WTC11 (cell line): Measurements from ENCODE around the gene TBC1D22B. TPM values are rescaled to one million over a fixed set of nuclear protein-coding genes. Genes with fewer than 3 reads are reported as not detected.

ENCODE experiments used
- ATAC-seq: fragments of 200-7000 bp; cut with Tn5 transposase; 2 replicates; pipeline ENCODE4 v1.10.0; 2021; ENCODE audit warnings: mild to moderate bottlenecking, moderate library complexity
- CTCF ChIA-PET: fragments of 300-600 bp; sonication (Branson Sonifier 250); formaldehyde crosslinking; loops from one replicate; lab custom pipeline; 2021; ENCODE audit warnings: antibody characterized with exemption; lab: Charles Lee
- POLR2A ChIA-PET: fragments of 350-600 bp; sonication (Branson Sonifier 250); formaldehyde crosslinking; loops from one replicate; lab custom pipeline; 2021; ENCODE audit warnings: antibody characterized with exemption; lab: Charles Lee
- DNase-seq: peaks from one replicate; pipeline ENCODE4 v3.0.0; 2021; ENCODE audit warnings: low spot score
- H3K27ac Mint-ChIP-seq: 2 replicates; pipeline ENCODE4 v1.8.0; 2021; ENCODE audit warnings: mixed read lengths
- H3K27me3 Mint-ChIP-seq: 2 replicates; pipeline ENCODE4 v1.8.0; 2021; ENCODE audit warnings: low read depth, mild to moderate bottlenecking, moderate library complexity, mixed read lengths
- H3K36me3 Mint-ChIP-seq: 2 replicates; pipeline ENCODE4 v1.8.0; 2021; ENCODE audit warnings: mixed read lengths
- H3K4me1 Mint-ChIP-seq: 2 replicates; pipeline ENCODE4 v1.8.0; 2022; ENCODE audit warnings: mixed read lengths
- H3K4me3 Mint-ChIP-seq: 2 replicates; pipeline ENCODE4 v1.8.0; 2021; ENCODE audit warnings: mild to moderate bottlenecking, moderate library complexity, mixed read lengths
- H3K9me3 Mint-ChIP-seq: 2 replicates; pipeline ENCODE4 v1.8.0; 2021; ENCODE audit warnings: mixed read lengths
- ARID4B ChIP-seq: sonication (generic); formaldehyde crosslinking; IDR thresholded peaks from 2 replicates; pipeline ENCODE4 v1.8.0; 2023; ENCODE audit warnings: missing genetic modification reagents, mild to moderate bottlenecking, borderline replicate concordance
- ATF6 ChIP-seq: sonication (generic); formaldehyde crosslinking; IDR thresholded peaks from 2 replicates; pipeline ENCODE4 v1.8.1; 2023; ENCODE audit warnings: mild to moderate bottlenecking, missing genetic modification reagents
- ELF4 ChIP-seq: sonication (generic); formaldehyde crosslinking; IDR thresholded peaks from 2 replicates; pipeline ENCODE4 v1.8.1; 2022; ENCODE audit warnings: low read depth, mild to moderate bottlenecking, moderate library complexity, missing genetic modification reagents
- FOXK1 ChIP-seq: sonication (generic); formaldehyde crosslinking; IDR thresholded peaks from 2 replicates; pipeline ENCODE4 v1.8.0; 2022; ENCODE audit warnings: mild to moderate bottlenecking, moderate library complexity, missing genetic modification reagents
- FOXP1 ChIP-seq: sonication (generic); formaldehyde crosslinking; IDR thresholded peaks from 2 replicates; pipeline ENCODE4 v1.8.0; 2022; ENCODE audit warnings: missing genetic modification reagents, mild to moderate bottlenecking, moderate library complexity, borderline replicate concordance
- JUN ChIP-seq: sonication (generic); formaldehyde crosslinking; IDR thresholded peaks from 2 replicates; pipeline ENCODE4 v1.8.0; 2023; ENCODE audit warnings: mild to moderate bottlenecking, missing genetic modification reagents
- KAT7 ChIP-seq: sonication (generic); formaldehyde crosslinking; IDR thresholded peaks from 2 replicates; pipeline ENCODE4 v1.8.1; 2023; ENCODE audit warnings: missing genetic modification reagents, mild to moderate bottlenecking, borderline replicate concordance
- NFATC4 ChIP-seq: fragments of 250-450 bp; sonication (Bioruptor Pico); IDR thresholded peaks from 2 replicates; pipeline ENCODE4 v1.9.0; 2021; ENCODE audit warnings: mild to moderate bottlenecking
- NR2C2 ChIP-seq: sonication (generic); formaldehyde crosslinking; IDR thresholded peaks from 2 replicates; pipeline ENCODE4 v1.8.0; 2022; ENCODE audit warnings: mild to moderate bottlenecking, missing genetic modification reagents
- NR3C1 ChIP-seq: sonication (generic); formaldehyde crosslinking; conservative IDR thresholded peaks from 2 replicates; pipeline ENCODE4 v1.8.1; 2023; ENCODE audit warnings: low read depth, mild to moderate bottlenecking, missing genetic modification reagents
- SP1 ChIP-seq: sonication (generic); formaldehyde crosslinking; conservative IDR thresholded peaks from 2 replicates; pipeline ENCODE4 v1.8.1; 2022; ENCODE audit warnings: missing genetic modification reagents
- STAT6 ChIP-seq: sonication (generic); formaldehyde crosslinking; conservative IDR thresholded peaks from 2 replicates; pipeline ENCODE4 v1.8.1; 2023; ENCODE audit warnings: mild to moderate bottlenecking, low read depth, missing genetic modification reagents, moderate library complexity
- ZNF232 ChIP-seq: sonication (generic); formaldehyde crosslinking; IDR thresholded peaks from 2 replicates; pipeline ENCODE4 v1.8.0; 2022; ENCODE audit warnings: mild to moderate bottlenecking, missing genetic modification reagents
- ZNF263 ChIP-seq: sonication (generic); formaldehyde crosslinking; IDR thresholded peaks from 2 replicates; pipeline ENCODE4 v1.8.1; 2022; ENCODE audit warnings: low read depth, mild to moderate bottlenecking, moderate library complexity, missing genetic modification reagents
- total RNA-seq: library from RNA; stranded (reverse); gene quantifications from 3 replicates; pipeline ENCODE4 v1.2.3, GENCODE V29; 2021
- TF ChIP-seq, protein P1 (sequence below): sonication (generic); formaldehyde crosslinking; IDR thresholded peaks from 2 replicates; pipeline ENCODE4 v1.8.1; 2023; ENCODE audit warnings: mild to moderate bottlenecking, missing genetic modification reagents, moderate library complexity
- TF ChIP-seq, protein P2 (sequence below): sonication (generic); formaldehyde crosslinking; IDR thresholded peaks from 2 replicates; pipeline ENCODE4 v1.8.1; 2022; ENCODE audit warnings: missing genetic modification reagents, borderline replicate concordance
- TF ChIP-seq, protein P3 (sequence below): sonication (generic); formaldehyde crosslinking; IDR thresholded peaks from 2 replicates; pipeline ENCODE4 v1.8.0; 2022; ENCODE audit warnings: mild to moderate bottlenecking, missing genetic modification reagents

Gene TBC1D22B
- total RNA-seq, 1 experiment from 2014 or later: 16.4 TPM

- no peak for TF ChIP-seq ELF4
- TF ChIP-seq ARID4B (CRISPR knock-in tag): no peak
- TF ChIP-seq JUN (CRISPR knock-in tag): no peak
- TF ChIP-seq KAT7 (CRISPR knock-in tag): no peak
- no peak for TF ChIP-seq ZNF263 (CRISPR knock-in tag)
- TF ChIP-seq NR2C2: no peak
- TF ChIP-seq, protein P1, sequence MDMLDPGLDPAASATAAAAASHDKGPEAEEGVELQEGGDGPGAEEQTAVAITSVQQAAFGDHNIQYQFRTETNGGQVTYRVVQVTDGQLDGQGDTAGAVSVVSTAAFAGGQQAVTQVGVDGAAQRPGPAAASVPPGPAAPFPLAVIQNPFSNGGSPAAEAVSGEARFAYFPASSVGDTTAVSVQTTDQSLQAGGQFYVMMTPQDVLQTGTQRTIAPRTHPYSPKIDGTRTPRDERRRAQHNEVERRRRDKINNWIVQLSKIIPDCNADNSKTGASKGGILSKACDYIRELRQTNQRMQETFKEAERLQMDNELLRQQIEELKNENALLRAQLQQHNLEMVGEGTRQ (CRISPR knock-in tag): no peak
- no peak for TF ChIP-seq NFATC4 (CRISPR knock-in tag)
- no peak for TF ChIP-seq SP1 (CRISPR knock-in tag)
- TF ChIP-seq, protein P2, sequence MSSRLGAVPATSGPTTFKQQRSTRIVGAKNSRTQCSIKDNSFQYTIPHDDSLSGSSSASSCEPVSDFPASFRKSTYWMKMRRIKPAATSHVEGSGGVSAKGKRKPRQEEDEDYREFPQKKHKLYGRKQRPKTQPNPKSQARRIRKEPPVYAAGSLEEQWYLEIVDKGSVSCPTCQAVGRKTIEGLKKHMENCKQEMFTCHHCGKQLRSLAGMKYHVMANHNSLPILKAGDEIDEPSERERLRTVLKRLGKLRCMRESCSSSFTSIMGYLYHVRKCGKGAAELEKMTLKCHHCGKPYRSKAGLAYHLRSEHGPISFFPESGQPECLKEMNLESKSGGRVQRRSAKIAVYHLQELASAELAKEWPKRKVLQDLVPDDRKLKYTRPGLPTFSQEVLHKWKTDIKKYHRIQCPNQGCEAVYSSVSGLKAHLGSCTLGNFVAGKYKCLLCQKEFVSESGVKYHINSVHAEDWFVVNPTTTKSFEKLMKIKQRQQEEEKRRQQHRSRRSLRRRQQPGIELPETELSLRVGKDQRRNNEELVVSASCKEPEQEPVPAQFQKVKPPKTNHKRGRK (CRISPR knock-in tag): no peak
- TF ChIP-seq ATF6 (CRISPR knock-in tag): no peak
- no peak for TF ChIP-seq ZNF232 (CRISPR knock-in tag)
- no peak for TF ChIP-seq FOXP1
- TF ChIP-seq, protein P3, sequence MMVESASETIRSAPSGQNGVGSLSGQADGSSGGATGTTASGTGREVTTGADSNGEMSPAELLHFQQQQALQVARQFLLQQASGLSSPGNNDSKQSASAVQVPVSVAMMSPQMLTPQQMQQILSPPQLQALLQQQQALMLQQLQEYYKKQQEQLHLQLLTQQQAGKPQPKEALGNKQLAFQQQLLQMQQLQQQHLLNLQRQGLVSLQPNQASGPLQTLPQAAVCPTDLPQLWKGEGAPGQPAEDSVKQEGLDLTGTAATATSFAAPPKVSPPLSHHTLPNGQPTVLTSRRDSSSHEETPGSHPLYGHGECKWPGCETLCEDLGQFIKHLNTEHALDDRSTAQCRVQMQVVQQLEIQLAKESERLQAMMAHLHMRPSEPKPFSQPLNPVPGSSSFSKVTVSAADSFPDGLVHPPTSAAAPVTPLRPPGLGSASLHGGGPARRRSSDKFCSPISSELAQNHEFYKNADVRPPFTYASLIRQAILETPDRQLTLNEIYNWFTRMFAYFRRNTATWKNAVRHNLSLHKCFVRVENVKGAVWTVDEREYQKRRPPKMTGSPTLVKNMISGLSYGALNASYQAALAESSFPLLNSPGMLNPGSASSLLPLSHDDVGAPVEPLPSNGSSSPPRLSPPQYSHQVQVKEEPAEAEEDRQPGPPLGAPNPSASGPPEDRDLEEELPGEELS (CRISPR knock-in tag): no peak
- TF ChIP-seq NR3C1 (CRISPR knock-in tag): no peak
- TF ChIP-seq FOXK1 (CRISPR knock-in tag): no peak
- no peak for TF ChIP-seq STAT6 (CRISPR knock-in tag)
- no peaks in the 10 kb centered on the region for H3K27me3 Mint-ChIP-seq
- no peak overlapping the region for H3K4me3 Mint-ChIP-seq
- no peaks in the 10 kb centered on the region; the same call in 1 of the 2 replicates for H3K36me3 Mint-ChIP-seq
- no peak for ATAC-seq
- no peak overlapping the region for H3K27ac Mint-ChIP-seq
- POLR2A ChIA-PET: no interaction called here
- H3K9me3 Mint-ChIP-seq: peaks cover 5% of the 10 kb centered on the region
- peaks cover 9% of the 10 kb centered on the region; the same call in 1 of the 2 replicates for H3K4me1 Mint-ChIP-seq
- CTCF ChIA-PET: no interaction called here
- no peak for DNase-seq
These were observed 27.5 kb upstream of the TBC1D22B start for GRCh38 chr6:37230104-37230503.
